GM23338 (cell line): Measurements from ENCODE around the gene BBX. TPM values are rescaled to one million over a fixed set of nuclear protein-coding genes. Genes with fewer than 3 reads are reported as not detected.

Source experiments
- ATAC-seq: fragments of 200-7000 bp; cut with Tn5 transposase; 3 replicates; pipeline ENCODE4 v1.9.1; 2020
- DNase-seq: peaks from one replicate; pipeline ENCODE4 v3.0.0-alpha.2; 2015; ENCODE audit warnings: low spot score
- H2AFZ ChIP-seq: fragments of 200-600 bp; sonication (generic); 2 replicates; pipeline ENCODE4 v1.8.0; 2016; ENCODE audit warnings: antibody characterized with exemption, mild to moderate bottlenecking, moderate library complexity
- H3F3A ChIP-seq: fragments of 200-600 bp; sonication (generic); replicated peaks from 2 replicates; pipeline ENCODE4 v1.8.0; 2017; ENCODE audit warnings: antibody characterized with exemption, mixed run types, low read depth
- H3K27ac ChIP-seq: fragments of 200-600 bp; sonication (generic); 2 replicates; pipeline ENCODE4 v1.6.1; 2016; ENCODE audit warnings: low read depth
- H3K27me3 ChIP-seq: fragments of 200-600 bp; sonication (generic); 2 replicates; pipeline ENCODE4 v1.8.0; 2016; ENCODE audit warnings: mild to moderate bottlenecking, mixed run types, moderate library complexity; ENCODE audit not compliant: insufficient read depth
- H3K36me3 ChIP-seq: fragments of 200-600 bp; sonication (generic); 2 replicates; pipeline ENCODE4 v1.8.0; 2016; ENCODE audit warnings: mild to moderate bottlenecking; ENCODE audit not compliant: insufficient read depth
- H3K4me1 ChIP-seq: fragments of 200-600 bp; sonication (generic); 2 replicates; pipeline ENCODE4 v1.8.0; 2016; ENCODE audit warnings: mild to moderate bottlenecking, moderate library complexity; ENCODE audit not compliant: insufficient read depth
- H3K4me2 ChIP-seq: fragments of 200-600 bp; sonication (generic); 2 replicates; pipeline ENCODE4 v1.7.1; 2017; ENCODE audit warnings: mixed run types
- H3K4me3 ChIP-seq: fragments of 200-600 bp; sonication (generic); 2 replicates; pipeline ENCODE4 v1.6.1; 2016; ENCODE audit warnings: mixed run types
- H3K79me2 ChIP-seq: fragments of 200-600 bp; sonication (generic); replicated peaks from 2 replicates; pipeline ENCODE4 v1.8.0; 2017; ENCODE audit warnings: mild to moderate bottlenecking; ENCODE audit not compliant: insufficient read depth
- H3K9me2 ChIP-seq: fragments of 200-600 bp; sonication (generic); 2 replicates; pipeline ENCODE4 v1.8.0; 2017; ENCODE audit not compliant: insufficient read depth
- H4K20me1 ChIP-seq: fragments of 200-600 bp; sonication (generic); replicated peaks from 2 replicates; pipeline ENCODE4 v1.8.0; 2017; ENCODE audit warnings: mild to moderate bottlenecking; ENCODE audit not compliant: insufficient read depth
- H3K27ac Mint-ChIP-seq: 2 replicates; pipeline ENCODE4 v1.8.0; 2020; ENCODE audit warnings: inconsistent platforms, mild to moderate bottlenecking, moderate library complexity, mixed read lengths
- H3K27me3 Mint-ChIP-seq: 3 replicates; pipeline ENCODE4 v1.8.0; 2022; ENCODE audit warnings: low read depth, mild to moderate bottlenecking, moderate library complexity, mixed read lengths, inconsistent platforms; ENCODE audit not compliant: insufficient read depth, poor library complexity
- H3K36me3 Mint-ChIP-seq: 3 replicates; pipeline ENCODE4 v1.8.0; 2021; ENCODE audit warnings: low read depth, mild to moderate bottlenecking, inconsistent platforms, moderate library complexity, mixed read lengths
- H3K4me1 Mint-ChIP-seq: 3 replicates; pipeline ENCODE4 v1.8.0; 2020; ENCODE audit warnings: mild to moderate bottlenecking, inconsistent platforms, mixed read lengths
- H3K4me3 Mint-ChIP-seq: 3 replicates; pipeline ENCODE4 v1.8.0; 2021; ENCODE audit warnings: moderate library complexity, mild to moderate bottlenecking, inconsistent platforms, mixed read lengths
- H3K9me3 Mint-ChIP-seq: 3 replicates; pipeline ENCODE4 v1.8.0; 2020; ENCODE audit warnings: moderate library complexity, mild to moderate bottlenecking, inconsistent platforms, mixed read lengths
- CREB1 ChIP-seq: fragments of 250-450 bp; sonication (Bioruptor Pico); IDR thresholded peaks from 2 replicates; pipeline ENCODE4 v1.5.0; 2020; ENCODE audit warnings: low read depth, mild to moderate bottlenecking, moderate library complexity
- EZH2 ChIP-seq: fragments of 200-600 bp; sonication (generic); IDR thresholded peaks from one replicate; pipeline ENCODE4 v1.8.0; 2017; ENCODE audit warnings: antibody characterized with exemption, mild to moderate bottlenecking, low read depth; ENCODE audit not compliant: unreplicated experiment
- EZH2phosphoT487 ChIP-seq: fragments of 200-600 bp; sonication (generic); IDR thresholded peaks from one replicate; pipeline ENCODE4 v1.8.1; 2018; ENCODE audit warnings: antibody characterized with exemption; ENCODE audit not compliant: unreplicated experiment
- JUNB ChIP-seq: IDR thresholded peaks from one replicate; pipeline ENCODE4 v1.6.1; 2016; ENCODE audit warnings: antibody characterized with exemption; ENCODE audit not compliant: unreplicated experiment
- NANOG ChIP-seq: IDR thresholded peaks from 2 replicates; pipeline ENCODE4 v1.6.1; 2016; ENCODE audit warnings: antibody characterized with exemption, borderline replicate concordance
- POLR2AphosphoS5 ChIP-seq: IDR thresholded peaks from 2 replicates; pipeline ENCODE4 v1.6.1; 2016; ENCODE audit warnings: antibody characterized with exemption, low read depth
- STAT1 ChIP-seq: IDR thresholded peaks from one replicate; pipeline ENCODE4 v1.6.1; 2016; ENCODE audit warnings: antibody characterized with exemption; ENCODE audit not compliant: unreplicated experiment
- ZNF114 ChIP-seq: fragments of 250-450 bp; sonication (Bioruptor Pico); IDR thresholded peaks from 2 replicates; pipeline ENCODE4 v1.5.0; 2020; ENCODE audit warnings: mild to moderate bottlenecking, moderate library complexity
- ZNF331 ChIP-seq: fragments of 250-450 bp; sonication (Bioruptor Pico); IDR thresholded peaks from 2 replicates; pipeline ENCODE4 v1.5.0; 2020; ENCODE audit warnings: low read depth, mild to moderate bottlenecking, moderate library complexity
- polyA plus RNA-seq: library from polyadenylated mRNA; unstranded; fragments of >200 nt; fragmentation: Nextera tagmentation; extraction: Ambion mirVana; gene quantifications from 2 replicates; pipeline ENCODE4 v1.2.1, GENCODE V29; 2016
- total RNA-seq: library from RNA; depleted of rRNA; stranded (reverse); fragments of >200 nt; shearing (Covaris generic); gene quantifications from 2 replicates; pipeline ENCODE4 v1.2.3, GENCODE V29; 2014
- TF ChIP-seq, protein P1 (sequence below), 2 experiments: fragments of 200-600 bp in 1 of 2; sonication (generic) in 1 of 2; conservative IDR thresholded peaks; 2 replicates each; pipeline versions ENCODE4 v1.5.1 to v1.6.1; 2016 to 2017; ENCODE audit warnings: antibody characterized with exemption in 2 of 2, low read depth in 2 of 2, mild to moderate bottlenecking in 2 of 2, moderate library complexity in 1 of 2
- TF ChIP-seq, protein P2 (sequence below): fragments of 250-450 bp; sonication (Bioruptor Pico); IDR thresholded peaks from 2 replicates; pipeline ENCODE4 v1.5.0; 2020; ENCODE audit warnings: mild to moderate bottlenecking, moderate library complexity
- TF ChIP-seq, protein P3 (sequence below): IDR thresholded peaks from 2 replicates; pipeline ENCODE4 v1.6.1; 2016; ENCODE audit warnings: antibody characterized with exemption

Gene BBX
- total and polyA plus RNA-seq, 2 experiments from 2014 or later: 35.2 to 44.1 TPM

DNA sequence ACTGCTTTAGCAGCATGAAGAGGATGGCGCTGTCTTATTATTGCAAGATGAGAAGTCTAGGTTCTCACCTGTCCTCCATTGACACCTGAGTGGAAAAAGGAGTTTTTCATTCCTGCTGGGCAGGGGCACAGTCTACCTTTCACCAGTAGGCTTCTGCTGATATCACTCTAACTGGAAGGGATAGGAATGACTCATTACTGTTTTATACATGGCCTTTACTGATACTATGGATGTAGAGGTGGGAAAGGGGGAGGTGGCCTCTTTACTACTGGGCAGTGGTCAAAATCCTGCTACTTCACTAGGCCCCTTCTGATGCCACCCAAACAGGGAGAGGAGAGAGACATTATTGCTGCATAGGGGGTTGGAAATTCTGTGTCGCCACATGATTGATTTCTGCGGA, 97.8 kb downstream of the BBX start:
- peaks cover 10% of the 10 kb centered on the region; the same call in 1 of the 2 replicates for H3K4me1 ChIP-seq
- Mint-ChIP-seq H3K4me3 (no peak overlapping the region), H3K27me3 (no peaks in the 10 kb centered on the region), H3K36me3 (no peaks in the 10 kb centered on the region), H3K9me3 (no peaks in the 10 kb centered on the region), H3K4me1 (peaks cover 37% of the 10 kb centered on the region), H3K27ac (peak overlapping the region; percentile 11)
- H2AFZ ChIP-seq: no peak overlapping the region
- DNase-seq (no peak), ATAC-seq (peak; percentile 46)
- no peaks in the 10 kb centered on the region for H3K9me2 ChIP-seq
- TF ChIP-seq CREB1 (CRISPR knock-in tag): no peak
- TF ChIP-seq EZH2phosphoT487: no peak
- no peak for TF ChIP-seq EZH2
- TF ChIP-seq, protein P1, sequence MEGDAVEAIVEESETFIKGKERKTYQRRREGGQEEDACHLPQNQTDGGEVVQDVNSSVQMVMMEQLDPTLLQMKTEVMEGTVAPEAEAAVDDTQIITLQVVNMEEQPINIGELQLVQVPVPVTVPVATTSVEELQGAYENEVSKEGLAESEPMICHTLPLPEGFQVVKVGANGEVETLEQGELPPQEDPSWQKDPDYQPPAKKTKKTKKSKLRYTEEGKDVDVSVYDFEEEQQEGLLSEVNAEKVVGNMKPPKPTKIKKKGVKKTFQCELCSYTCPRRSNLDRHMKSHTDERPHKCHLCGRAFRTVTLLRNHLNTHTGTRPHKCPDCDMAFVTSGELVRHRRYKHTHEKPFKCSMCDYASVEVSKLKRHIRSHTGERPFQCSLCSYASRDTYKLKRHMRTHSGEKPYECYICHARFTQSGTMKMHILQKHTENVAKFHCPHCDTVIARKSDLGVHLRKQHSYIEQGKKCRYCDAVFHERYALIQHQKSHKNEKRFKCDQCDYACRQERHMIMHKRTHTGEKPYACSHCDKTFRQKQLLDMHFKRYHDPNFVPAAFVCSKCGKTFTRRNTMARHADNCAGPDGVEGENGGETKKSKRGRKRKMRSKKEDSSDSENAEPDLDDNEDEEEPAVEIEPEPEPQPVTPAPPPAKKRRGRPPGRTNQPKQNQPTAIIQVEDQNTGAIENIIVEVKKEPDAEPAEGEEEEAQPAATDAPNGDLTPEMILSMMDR (conservative IDR thresholded peaks at IDR 0.05; ENCODE audit: low read depth in 2 of 2): no peak
- TF ChIP-seq POLR2AphosphoS5: no peak
- TF ChIP-seq NANOG: no peak
- no peak for TF ChIP-seq ZNF331 (CRISPR knock-in tag)
- H3K27ac ChIP-seq: no peak overlapping the region
- H3K36me3 ChIP-seq: no peaks in the 10 kb centered on the region
- peaks cover 83% of the 10 kb centered on the region for H3K79me2 ChIP-seq
- no peaks in the 10 kb centered on the region for H3K27me3 ChIP-seq
- H4K20me1 ChIP-seq: 0 out of 2 replicates have a peak, but pooled peaks cover 4% of the 10 kb centered on the region
- H3K4me2 ChIP-seq: no peak overlapping the region
- no peaks in the 10 kb centered on the region for H3F3A ChIP-seq
- no peak overlapping the region for H3K4me3 ChIP-seq

DNA sequence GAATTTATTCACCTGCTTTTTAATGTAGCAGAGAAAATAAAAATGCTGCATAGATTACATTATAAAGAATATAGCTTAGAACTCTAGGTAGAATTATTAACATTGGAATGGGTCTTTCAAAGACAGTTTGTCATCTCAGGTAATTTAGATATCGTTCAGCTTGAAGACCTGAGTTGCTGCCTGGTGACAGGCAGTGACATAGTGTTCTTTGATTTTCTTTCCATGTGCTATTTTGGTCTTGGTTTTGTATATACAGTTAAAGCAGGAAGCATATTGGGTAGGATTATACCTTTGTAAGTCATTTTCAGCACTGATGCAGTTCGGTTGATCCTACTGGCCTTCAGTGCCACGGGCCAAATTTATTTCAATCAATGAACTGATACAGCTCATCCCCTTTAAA, 98.7 kb downstream of the BBX start:
- DNase-seq: no peak
- H3K4me1 Mint-ChIP-seq: peaks cover 37% of the 10 kb centered on the region
- Histone ChIP-seq H3K4me1 (peaks cover 10% of the 10 kb centered on the region; the same call in 1 of the 2 replicates), H3K4me3 (no peak overlapping the region), H3K79me2 (peaks cover 73% of the 10 kb centered on the region), H3K9me2 (no peaks in the 10 kb centered on the region), H3K27me3 (no peaks in the 10 kb centered on the region), H3K36me3 (no peaks in the 10 kb centered on the region), H3F3A (no peaks in the 10 kb centered on the region), H4K20me1 (0 out of 2 replicates have a peak, but pooled peaks cover 4% of the 10 kb centered on the region), H3K4me2 (no peak overlapping the region), H3K27ac (no peak overlapping the region), H2AFZ (no peak overlapping the region)
- no peak for ATAC-seq
- H3K27me3 Mint-ChIP-seq: no peaks in the 10 kb centered on the region
- H3K36me3 Mint-ChIP-seq: no peaks in the 10 kb centered on the region
- H3K9me3 Mint-ChIP-seq: no peaks in the 10 kb centered on the region
- no peak overlapping the region for H3K27ac Mint-ChIP-seq
- H3K4me3 Mint-ChIP-seq: no peak overlapping the region
- no peak for TF ChIP-seq ZNF331 (CRISPR knock-in tag)
- no peak for TF ChIP-seq NANOG
- TF ChIP-seq, protein P2, sequence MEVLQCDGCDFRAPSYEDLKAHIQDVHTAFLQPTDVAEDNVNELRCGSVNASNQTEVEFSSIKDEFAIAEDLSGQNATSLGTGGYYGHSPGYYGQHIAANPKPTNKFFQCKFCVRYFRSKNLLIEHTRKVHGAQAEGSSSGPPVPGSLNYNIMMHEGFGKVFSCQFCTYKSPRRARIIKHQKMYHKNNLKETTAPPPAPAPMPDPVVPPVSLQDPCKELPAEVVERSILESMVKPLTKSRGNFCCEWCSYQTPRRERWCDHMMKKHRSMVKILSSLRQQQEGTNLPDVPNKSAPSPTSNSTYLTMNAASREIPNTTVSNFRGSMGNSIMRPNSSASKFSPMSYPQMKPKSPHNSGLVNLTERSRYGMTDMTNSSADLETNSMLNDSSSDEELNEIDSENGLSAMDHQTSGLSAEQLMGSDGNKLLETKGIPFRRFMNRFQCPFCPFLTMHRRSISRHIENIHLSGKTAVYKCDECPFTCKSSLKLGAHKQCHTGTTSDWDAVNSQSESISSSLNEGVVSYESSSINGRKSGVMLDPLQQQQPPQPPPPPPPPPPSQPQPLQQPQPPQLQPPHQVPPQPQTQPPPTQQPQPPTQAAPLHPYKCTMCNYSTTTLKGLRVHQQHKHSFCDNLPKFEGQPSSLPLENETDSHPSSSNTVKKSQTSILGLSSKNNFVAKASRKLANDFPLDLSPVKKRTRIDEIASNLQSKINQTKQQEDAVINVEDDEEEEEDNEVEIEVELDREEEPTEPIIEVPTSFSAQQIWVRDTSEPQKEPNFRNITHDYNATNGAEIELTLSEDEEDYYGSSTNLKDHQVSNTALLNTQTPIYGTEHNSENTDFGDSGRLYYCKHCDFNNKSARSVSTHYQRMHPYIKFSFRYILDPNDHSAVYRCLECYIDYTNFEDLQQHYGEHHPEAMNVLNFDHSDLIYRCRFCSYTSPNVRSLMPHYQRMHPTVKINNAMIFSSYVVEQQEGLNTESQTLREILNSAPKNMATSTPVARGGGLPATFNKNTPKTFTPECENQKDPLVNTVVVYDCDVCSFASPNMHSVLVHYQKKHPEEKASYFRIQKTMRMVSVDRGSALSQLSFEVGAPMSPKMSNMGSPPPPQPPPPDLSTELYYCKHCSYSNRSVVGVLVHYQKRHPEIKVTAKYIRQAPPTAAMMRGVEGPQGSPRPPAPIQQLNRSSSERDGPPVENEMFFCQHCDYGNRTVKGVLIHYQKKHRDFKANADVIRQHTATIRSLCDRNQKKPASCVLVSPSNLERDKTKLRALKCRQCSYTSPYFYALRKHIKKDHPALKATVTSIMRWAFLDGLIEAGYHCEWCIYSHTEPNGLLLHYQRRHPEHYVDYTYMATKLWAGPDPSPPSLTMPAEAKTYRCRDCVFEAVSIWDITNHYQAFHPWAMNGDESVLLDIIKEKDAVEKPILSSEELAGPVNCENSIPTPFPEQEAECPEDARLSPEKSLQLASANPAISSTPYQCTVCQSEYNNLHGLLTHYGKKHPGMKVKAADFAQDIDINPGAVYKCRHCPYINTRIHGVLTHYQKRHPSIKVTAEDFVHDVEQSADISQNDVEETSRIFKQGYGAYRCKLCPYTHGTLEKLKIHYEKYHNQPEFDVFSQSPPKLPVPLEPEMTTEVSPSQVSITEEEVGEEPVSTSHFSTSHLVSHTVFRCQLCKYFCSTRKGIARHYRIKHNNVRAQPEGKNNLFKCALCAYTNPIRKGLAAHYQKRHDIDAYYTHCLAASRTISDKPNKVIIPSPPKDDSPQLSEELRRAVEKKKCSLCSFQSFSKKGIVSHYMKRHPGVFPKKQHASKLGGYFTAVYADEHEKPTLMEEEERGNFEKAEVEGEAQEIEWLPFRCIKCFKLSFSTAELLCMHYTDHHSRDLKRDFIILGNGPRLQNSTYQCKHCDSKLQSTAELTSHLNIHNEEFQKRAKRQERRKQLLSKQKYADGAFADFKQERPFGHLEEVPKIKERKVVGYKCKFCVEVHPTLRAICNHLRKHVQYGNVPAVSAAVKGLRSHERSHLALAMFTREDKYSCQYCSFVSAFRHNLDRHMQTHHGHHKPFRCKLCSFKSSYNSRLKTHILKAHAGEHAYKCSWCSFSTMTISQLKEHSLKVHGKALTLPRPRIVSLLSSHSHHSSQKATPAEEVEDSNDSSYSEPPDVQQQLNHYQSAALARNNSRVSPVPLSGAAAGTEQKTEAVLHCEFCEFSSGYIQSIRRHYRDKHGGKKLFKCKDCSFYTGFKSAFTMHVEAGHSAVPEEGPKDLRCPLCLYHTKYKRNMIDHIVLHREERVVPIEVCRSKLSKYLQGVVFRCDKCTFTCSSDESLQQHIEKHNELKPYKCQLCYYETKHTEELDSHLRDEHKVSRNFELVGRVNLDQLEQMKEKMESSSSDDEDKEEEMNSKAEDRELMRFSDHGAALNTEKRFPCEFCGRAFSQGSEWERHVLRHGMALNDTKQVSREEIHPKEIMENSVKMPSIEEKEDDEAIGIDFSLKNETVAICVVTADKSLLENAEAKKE (CRISPR knock-in tag): no peak
- no peak for TF ChIP-seq JUNB
- no peak for TF ChIP-seq EZH2phosphoT487
- TF ChIP-seq STAT1: no peak
- TF ChIP-seq, protein P3, sequence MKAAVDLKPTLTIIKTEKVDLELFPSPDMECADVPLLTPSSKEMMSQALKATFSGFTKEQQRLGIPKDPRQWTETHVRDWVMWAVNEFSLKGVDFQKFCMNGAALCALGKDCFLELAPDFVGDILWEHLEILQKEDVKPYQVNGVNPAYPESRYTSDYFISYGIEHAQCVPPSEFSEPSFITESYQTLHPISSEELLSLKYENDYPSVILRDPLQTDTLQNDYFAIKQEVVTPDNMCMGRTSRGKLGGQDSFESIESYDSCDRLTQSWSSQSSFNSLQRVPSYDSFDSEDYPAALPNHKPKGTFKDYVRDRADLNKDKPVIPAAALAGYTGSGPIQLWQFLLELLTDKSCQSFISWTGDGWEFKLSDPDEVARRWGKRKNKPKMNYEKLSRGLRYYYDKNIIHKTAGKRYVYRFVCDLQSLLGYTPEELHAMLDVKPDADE: no peak
- no peak for TF ChIP-seq EZH2
- TF ChIP-seq POLR2AphosphoS5: no peak
- no peak for TF ChIP-seq ZNF114 (CRISPR knock-in tag)
